SKM-1 (cell line): ENCODE results near the gene SLC13A3.

Experiments used
- DNase-seq: peaks from one replicate; lab custom pipeline; 2025; ENCODE audit not compliant: unreplicated experiment; lab: John Stamatoyannopoulos, UW

Gene SLC13A3

GRCh38 chr20:46651091-46651962, at the start of gene SLC13A3:
Gene SLC13A3 (minus strand): TSS chr20:46651459. CDS start chr20:46651421, 38 bp downstream.
- no peak for DNase-seq

- DNase-seq, result no peak
Measured at GRCh38 chr20:46701057-46701456, 49.8 kb upstream of the SLC13A3 start.

- DNase-seq, result no peak
Measured at GRCh38 chr20:46700481-46700880, 49.2 kb upstream of the SLC13A3 start.

GRCh38 chr20:46699651-46700359, 48.5 kb upstream of the SLC13A3 start:
- peak; percentile 47 for DNase-seq

GRCh38 chr20:46698788-46699187, 47.5 kb upstream of the SLC13A3 start:
- no peak for DNase-seq

- DNase-seq, result no peak
Measured at GRCh38 chr20:46696791-46697279, 45.6 kb upstream of the SLC13A3 start.

- no peak for DNase-seq
Measured at GRCh38 chr20:46695892-46696291, 44.6 kb upstream of the SLC13A3 start.

GRCh38 chr20:46694484-46694883, 43.2 kb upstream of the SLC13A3 start:
- peak; percentile 46 for DNase-seq

- no peak for DNase-seq
Measured at GRCh38 chr20:46691196-46691595, 39.9 kb upstream of the SLC13A3 start.

GRCh38 chr20:46690219-46691106, 39.2 kb upstream of the SLC13A3 start:
- DNase-seq, result no peak

GRCh38 chr20:46689754-46690085, 38.5 kb upstream of the SLC13A3 start:
- DNase-seq, result no peak

GRCh38 chr20:46689082-46689753, 38.0 kb upstream of the SLC13A3 start, which contains the start of gene TP53RK:
Gene TP53RK (minus strand): TSS chr20:46689444. CDS start chr20:46689414, 30 bp downstream.
- peak; percentile 98 for DNase-seq

- no peak for DNase-seq
Measured at GRCh38 chr20:46688151-46689081, 37.2 kb upstream of the SLC13A3 start.

- DNase-seq, result no peak
Measured at GRCh38 chr20:46683939-46684750, 32.9 kb upstream of the SLC13A3 start.

GRCh38 chr20:46683668-46683938, 32.3 kb upstream of the SLC13A3 start:
- DNase-seq, result no peak

- no peak for DNase-seq
Measured at GRCh38 chr20:46683011-46683667, 31.9 kb upstream of the SLC13A3 start.

- DNase-seq, result no peak
Measured at GRCh38 chr20:46682063-46682821, 31.0 kb upstream of the SLC13A3 start.
